SU-DHL-6 (cell line): Measurements from ENCODE around the gene SLC9A9.

ENCODE experiments used
- H2AFZ ChIP-seq: fragments of 200-600 bp; sonication (generic); 2 replicates; pipeline ENCODE4 v1.6.1; 2014; ENCODE audit warnings: low read depth, mild to moderate bottlenecking, moderate library complexity, mixed read lengths, antibody characterized with exemption, low read length; ENCODE audit not compliant: severe bottlenecking
- H3F3A ChIP-seq: fragments of 200-600 bp; shearing (Covaris generic); 2 replicates; pipeline ENCODE4 v1.6.0; 2016; ENCODE audit warnings: antibody characterized with exemption, mild to moderate bottlenecking; ENCODE audit not compliant: insufficient read depth
- H3K27ac ChIP-seq: fragments of 200-600 bp; sonication (generic); 2 replicates; pipeline ENCODE4 v1.5.1; 2016; ENCODE audit warnings: low read depth, mild to moderate bottlenecking, low read length, moderate library complexity, mixed read lengths
- H3K27me3 ChIP-seq: fragments of 200-600 bp; sonication (generic), shearing (Covaris generic); 2 replicates; pipeline ENCODE4 v1.6.0; 2014; ENCODE audit warnings: mild to moderate bottlenecking, low read length
- H3K36me3 ChIP-seq: fragments of 200-600 bp; sonication (generic); 2 replicates; pipeline ENCODE4 v1.6.1; 2014; ENCODE audit warnings: mild to moderate bottlenecking, low read length, mixed read lengths
- H3K4me2 ChIP-seq: fragments of 300-600, 200-600 bp; shearing (Covaris generic), sonication (generic); 2 replicates; pipeline ENCODE4 v1.6.0; 2014; ENCODE audit warnings: low read length, low read depth, mild to moderate bottlenecking; ENCODE audit not compliant: poor library complexity, severe bottlenecking
- H3K4me3 ChIP-seq: fragments of 200-600 bp; sonication (generic); 2 replicates; pipeline ENCODE4 v1.5.1; 2014; ENCODE audit warnings: antibody characterized with exemption, low read length, mild to moderate bottlenecking, mixed read lengths; ENCODE audit not compliant: insufficient read depth, poor library complexity, severe bottlenecking
- H3K79me2 ChIP-seq: fragments of 200-600 bp; sonication (generic); 2 replicates; pipeline ENCODE4 v1.6.1; 2014; ENCODE audit warnings: mild to moderate bottlenecking, low read length, moderate library complexity; ENCODE audit not compliant: insufficient read depth
- H3K9ac ChIP-seq: fragments of 200-600 bp; sonication (generic); 2 replicates; pipeline ENCODE4 v1.7.0; 2014; ENCODE audit warnings: mild to moderate bottlenecking, low read length
- H3K9me2 ChIP-seq: fragments of 200-600 bp; sonication (generic); replicated peaks from 2 replicates; pipeline ENCODE4 v1.6.1; 2014; ENCODE audit warnings: low read length; ENCODE audit not compliant: insufficient read depth
- H3K9me3 ChIP-seq: fragments of 200-600 bp; sonication (generic); 2 replicates; pipeline ENCODE4 v1.6.1; 2014; ENCODE audit warnings: low read length, mixed read lengths; ENCODE audit not compliant: insufficient read depth
- H4K20me1 ChIP-seq: fragments of 200-600 bp; sonication (generic); 2 replicates; pipeline ENCODE4 v1.6.1; 2014; ENCODE audit warnings: low read depth, mild to moderate bottlenecking, antibody characterized with exemption, low read length, moderate library complexity, mixed read lengths
- EZH2phosphoT487 ChIP-seq: fragments of 200-600 bp; sonication (generic), shearing (Covaris generic); conservative IDR thresholded peaks from 2 replicates; pipeline ENCODE4 v1.6.1; 2018; ENCODE audit warnings: mild to moderate bottlenecking, antibody characterized with exemption, low read length, moderate library complexity, mixed read lengths
- TF ChIP-seq, protein P1 (sequence below): fragments of 200-600 bp; sonication (generic); IDR thresholded peaks from one replicate; pipeline ENCODE4 v1.5.1; 2017; ENCODE audit warnings: antibody characterized with exemption, mild to moderate bottlenecking, low read length, moderate library complexity; ENCODE audit not compliant: insufficient read depth, poor library complexity, severe bottlenecking

The SLC9A9 gene

DNA sequence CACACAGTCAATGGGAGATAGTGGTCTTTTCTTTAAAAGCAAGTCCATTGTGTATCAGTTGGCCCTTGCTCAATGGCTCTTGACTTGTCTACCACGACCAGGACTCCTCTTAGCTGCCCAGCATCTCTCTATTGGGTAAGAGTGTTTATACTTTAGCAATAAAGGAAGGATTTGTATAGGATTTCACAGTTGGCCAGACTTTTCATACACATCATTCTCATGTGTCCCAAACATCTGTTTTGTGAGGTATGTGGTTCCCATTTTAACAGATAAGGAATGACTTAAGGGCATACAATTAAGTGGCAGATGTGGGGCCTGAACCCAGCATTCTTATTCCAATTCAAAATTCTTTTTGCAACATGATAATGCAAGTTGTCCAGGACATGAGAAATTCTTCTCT is 537.2 kb downstream of the SLC9A9 start:
- H3K4me3 ChIP-seq: no peak overlapping the region
- no peak overlapping the region for H2AFZ ChIP-seq
- no peaks in the 10 kb centered on the region for H3K9me2 ChIP-seq
- H3K9me3 ChIP-seq: no peaks in the 10 kb centered on the region
- H3F3A ChIP-seq: no peaks in the 10 kb centered on the region
- no peaks in the 10 kb centered on the region for H4K20me1 ChIP-seq
- no peak overlapping the region for H3K27ac ChIP-seq
- no peaks in the 10 kb centered on the region for H3K36me3 ChIP-seq
- H3K79me2 ChIP-seq: no peaks in the 10 kb centered on the region
- TF ChIP-seq, protein P1, sequence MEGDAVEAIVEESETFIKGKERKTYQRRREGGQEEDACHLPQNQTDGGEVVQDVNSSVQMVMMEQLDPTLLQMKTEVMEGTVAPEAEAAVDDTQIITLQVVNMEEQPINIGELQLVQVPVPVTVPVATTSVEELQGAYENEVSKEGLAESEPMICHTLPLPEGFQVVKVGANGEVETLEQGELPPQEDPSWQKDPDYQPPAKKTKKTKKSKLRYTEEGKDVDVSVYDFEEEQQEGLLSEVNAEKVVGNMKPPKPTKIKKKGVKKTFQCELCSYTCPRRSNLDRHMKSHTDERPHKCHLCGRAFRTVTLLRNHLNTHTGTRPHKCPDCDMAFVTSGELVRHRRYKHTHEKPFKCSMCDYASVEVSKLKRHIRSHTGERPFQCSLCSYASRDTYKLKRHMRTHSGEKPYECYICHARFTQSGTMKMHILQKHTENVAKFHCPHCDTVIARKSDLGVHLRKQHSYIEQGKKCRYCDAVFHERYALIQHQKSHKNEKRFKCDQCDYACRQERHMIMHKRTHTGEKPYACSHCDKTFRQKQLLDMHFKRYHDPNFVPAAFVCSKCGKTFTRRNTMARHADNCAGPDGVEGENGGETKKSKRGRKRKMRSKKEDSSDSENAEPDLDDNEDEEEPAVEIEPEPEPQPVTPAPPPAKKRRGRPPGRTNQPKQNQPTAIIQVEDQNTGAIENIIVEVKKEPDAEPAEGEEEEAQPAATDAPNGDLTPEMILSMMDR: no peak
- TF ChIP-seq EZH2phosphoT487: no peak
- H3K27me3 ChIP-seq: no peaks in the 10 kb centered on the region
- no peak overlapping the region for H3K4me2 ChIP-seq
- no peak overlapping the region for H3K9ac ChIP-seq

DNA sequence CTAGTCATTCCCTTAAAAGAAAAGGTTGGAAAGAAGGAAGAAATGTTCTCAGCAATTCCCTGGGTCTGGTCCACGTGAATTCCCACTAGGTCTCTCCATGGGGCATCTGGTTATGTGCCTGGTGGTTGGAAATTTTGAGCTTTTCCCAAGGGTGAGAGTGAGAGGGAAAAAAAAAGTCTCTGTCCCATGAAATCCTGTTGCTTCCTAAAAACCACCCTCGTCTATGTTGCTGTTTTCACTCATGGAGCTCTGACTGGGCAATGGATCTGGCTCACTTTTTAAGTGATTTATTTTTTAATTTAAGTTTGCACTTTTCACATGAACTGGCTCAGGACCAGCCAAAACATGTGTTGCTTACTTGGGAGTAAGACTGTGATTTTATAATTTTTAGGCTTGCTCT is 538.6 kb downstream of the SLC9A9 start:
- Histone ChIP-seq H2AFZ (no peak overlapping the region), H3K9me2 (no peaks in the 10 kb centered on the region)
- TF ChIP-seq, protein P1: no peak
- TF ChIP-seq EZH2phosphoT487: no peak

DNA sequence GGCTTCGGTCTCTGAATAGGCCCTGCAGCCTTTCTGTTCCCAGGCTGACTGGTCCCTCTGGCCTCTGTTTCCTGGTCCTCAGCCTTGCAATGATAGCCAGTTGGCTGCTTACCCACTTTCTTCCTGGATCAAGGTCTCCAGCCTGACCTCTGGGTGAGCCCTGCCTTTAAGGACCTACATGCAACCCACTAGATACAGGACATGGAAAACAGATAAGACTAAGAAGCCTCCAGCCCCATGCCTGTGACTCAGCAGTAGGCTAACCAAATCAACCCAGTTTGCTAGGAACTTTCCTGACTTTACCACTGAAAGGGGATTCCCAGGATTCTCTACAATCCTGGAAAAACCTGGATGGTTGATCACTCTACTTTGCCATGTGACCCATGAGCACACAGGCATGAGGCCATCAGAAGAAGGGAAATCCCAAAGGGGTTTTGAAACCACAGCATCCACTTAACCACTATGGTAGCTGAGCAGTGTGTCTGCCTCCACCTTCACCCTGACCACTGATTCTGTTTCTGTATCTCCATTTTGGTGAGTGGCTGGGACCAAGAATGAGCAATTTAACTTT is 540.6 kb downstream of the SLC9A9 start:
- H3K27ac ChIP-seq: no peak overlapping the region
- H3K79me2 ChIP-seq: no peaks in the 10 kb centered on the region
- H2AFZ ChIP-seq: no peak overlapping the region
- H3K9me2 ChIP-seq: no peaks in the 10 kb centered on the region
- H3K36me3 ChIP-seq: no peaks in the 10 kb centered on the region
- no peaks in the 10 kb centered on the region for H4K20me1 ChIP-seq
- H3K9ac ChIP-seq: no peak overlapping the region
- H3K4me2 ChIP-seq: no peak overlapping the region
- TF ChIP-seq, protein P1: no peak
- TF ChIP-seq EZH2phosphoT487: no peak
- H3F3A ChIP-seq: no peaks in the 10 kb centered on the region
- no peaks in the 10 kb centered on the region for H3K9me3 ChIP-seq
- H3K4me3 ChIP-seq: no peak overlapping the region
- no peaks in the 10 kb centered on the region for H3K27me3 ChIP-seq

More for the DNA sequence above, 538.6 kb downstream of the SLC9A9 start:
- Histone ChIP-seq H3K27ac (no peak overlapping the region), H3F3A (no peaks in the 10 kb centered on the region), H3K36me3 (no peaks in the 10 kb centered on the region), H3K79me2 (no peaks in the 10 kb centered on the region), H3K4me3 (no peak overlapping the region), H4K20me1 (no peaks in the 10 kb centered on the region), H3K4me2 (no peak overlapping the region), H3K9me3 (no peaks in the 10 kb centered on the region), H3K9ac (no peak overlapping the region), H3K27me3 (no peaks in the 10 kb centered on the region)
